HEK293T (cell line): Measurements from ENCODE around the gene DUS2.

Source experiments
- ARNT ChIP-seq: fragments of 450-650 bp; IDR thresholded peaks from 2 replicates; pipeline ENCODE4 v1.6.1; 2017; ENCODE audit warnings: mild to moderate bottlenecking
- FOXM1 ChIP-seq: fragments of 450-650 bp; IDR thresholded peaks from 2 replicates; pipeline ENCODE4 v1.6.1; 2017; ENCODE audit warnings: mild to moderate bottlenecking, borderline replicate concordance

DNA sequence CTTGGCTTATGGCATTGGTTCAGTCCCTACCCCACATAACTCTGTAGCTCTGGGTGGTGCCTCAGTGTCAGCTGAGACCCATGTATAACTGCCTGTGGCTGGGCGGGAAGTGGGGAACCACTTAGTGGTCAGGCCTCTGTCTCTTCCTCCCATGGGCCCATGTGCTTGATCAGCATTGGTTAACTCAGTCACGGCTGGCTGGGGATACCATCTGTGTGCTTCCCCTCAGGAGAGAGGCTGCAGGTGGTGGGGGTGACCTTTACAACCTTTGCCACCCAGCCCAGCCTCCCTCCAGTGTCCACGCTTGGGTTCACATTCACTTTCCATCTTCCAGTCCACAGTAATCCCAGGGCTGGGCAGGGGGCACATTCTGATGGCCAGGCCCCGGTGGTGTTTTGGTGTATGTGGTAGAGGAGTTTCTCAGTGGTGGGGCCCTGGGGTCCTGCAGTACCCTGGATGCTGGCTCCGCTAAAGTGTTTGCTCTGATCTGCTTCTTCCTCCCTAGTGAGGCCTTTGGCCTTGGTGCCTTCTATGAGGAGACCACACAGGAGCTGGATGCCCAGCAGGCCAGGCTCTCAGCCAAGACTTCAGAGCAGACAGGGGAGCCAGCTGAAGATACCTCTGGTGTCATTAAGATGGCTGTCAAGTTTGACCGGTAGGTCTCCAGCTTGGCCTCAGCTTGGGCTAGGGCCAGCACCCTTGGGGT lies 51.9 kb downstream of the DUS2 start:
- TF ChIP-seq ARNT (no peak), FOXM1 (no peak)
